HCT116 (cell line): ENCODE measurements around the gene USP7. TPM values are rescaled to one million over a fixed set of nuclear protein-coding genes. Genes with fewer than 3 reads are reported as not detected.

Experiments used
- ATAC-seq: fragments of 200-7000 bp; cut with Tn5 transposase; 2 replicates; pipeline ENCODE4 v1.9.1; 2020; ENCODE audit warnings: mild to moderate bottlenecking, moderate library complexity
- BruUV-seq: library from RNA; stranded (reverse); fragments of 400-500 nt; replicated peaks from 2 replicates; lab custom pipeline; 2021; lab: Mats Ljungman, UMichigan
- CTCF ChIA-PET: fragments of 300-600 bp; sonication (Branson Sonifier 250); formaldehyde crosslinking; loops from one replicate; lab custom pipeline; 2021; ENCODE audit warnings: antibody characterized with exemption; lab: Charles Lee
- POLR2A ChIA-PET: fragments of 300-600, 350-600 bp; sonication (Branson Sonifier 250); formaldehyde crosslinking; loops from one replicate; lab custom pipeline; 2021; ENCODE audit warnings: antibody characterized with exemption; lab: Charles Lee
- RAD21 ChIA-PET, 2 experiments: fragments of 300-600 bp; sonication (Branson Sonifier 250); formaldehyde crosslinking; loops; one replicate each; lab custom pipeline; 2023; ENCODE audit warnings: low total read pairs in 2 of 2; ENCODE audit not compliant: uncharacterized antibody in 2 of 2, unreplicated experiment in 2 of 2, low non-redundant PET in 1 of 2; lab: Charles Lee
- DNase-seq: peaks from one replicate; pipeline ENCODE4 v3.0.0-alpha.2; 2010; ENCODE audit warnings: low read depth, low spot score
- H2AFZ ChIP-seq: fragments of 200-600 bp; shearing (Covaris generic), sonication (generic); 2 replicates; pipeline ENCODE4 v1.6.1; 2017; ENCODE audit warnings: low read depth, mixed run types, mixed read lengths, antibody characterized with exemption, low read length; ENCODE audit not compliant: poor library complexity, severe bottlenecking
- H3K27ac ChIP-seq: 2 replicates; pipeline ENCODE4 v1.5.1; 2012; ENCODE audit warnings: low read depth, low read length
- H3K27me3 ChIP-seq: fragments of 200-600 bp; sonication (generic); 2 replicates; pipeline ENCODE4 v1.6.1; 2016; ENCODE audit warnings: mixed run types, low read length, mixed read lengths; ENCODE audit not compliant: insufficient read depth
- H3K36me3 ChIP-seq, 2 experiments: fragments of 200-500 bp in 1 of 2; fragments of 200-600 bp in 1 of 2; sonication (Bioruptor generic) in 1 of 2; sonication (generic) in 1 of 2; 2 replicates each; pipeline versions ENCODE4 v1.5.1 to v1.6.1; 2014 to 2016; ENCODE audit warnings: low read length in 2 of 2, inconsistent platforms in 1 of 2, mixed read lengths in 1 of 2, mixed run types in 1 of 2; ENCODE audit not compliant: insufficient read depth in 2 of 2, control insufficient read depth in 1 of 2
- H3K4me1 ChIP-seq, 2 experiments: fragments of 200-600 bp in 1 of 2; sonication (generic) in 1 of 2; 2 replicates each; pipeline versions ENCODE4 v1.5.1 to v1.6.1; 2012 to 2017; ENCODE audit warnings: low read length in 2 of 2, inconsistent platforms in 1 of 2, mild to moderate bottlenecking in 1 of 2, mixed read lengths in 1 of 2, mixed run types in 1 of 2, moderate library complexity in 1 of 2; ENCODE audit not compliant: insufficient read depth in 2 of 2, control insufficient read depth in 1 of 2
- H3K4me2 ChIP-seq: fragments of 200-600 bp; sonication (generic); 2 replicates; pipeline ENCODE4 v1.6.1; 2017; ENCODE audit warnings: mixed run types, low read length, mixed read lengths
- H3K4me3 ChIP-seq, 2 experiments: fragments of 200-600 bp in 1 of 2; sonication (generic) in 1 of 2; replicated peaks in 1 of 2; 2 replicates each; pipeline ENCODE4 v1.5.1; 2011 to 2016; ENCODE audit warnings: low read length in 2 of 2, control low read depth in 1 of 2, low read depth in 1 of 2, mild to moderate bottlenecking in 1 of 2, mixed read lengths in 1 of 2, mixed run types in 1 of 2
- H3K79me2 ChIP-seq: fragments of 200-600 bp; sonication (generic); 2 replicates; pipeline ENCODE4 v1.6.1; 2017; ENCODE audit warnings: mild to moderate bottlenecking, mixed run types, low read length, moderate library complexity, mixed read lengths; ENCODE audit not compliant: insufficient read depth
- H3K9ac ChIP-seq: fragments of 200-600 bp; sonication (generic); 2 replicates; pipeline ENCODE4 v1.6.1; 2016; ENCODE audit warnings: low read length, mixed read lengths
- H3K9me2 ChIP-seq: fragments of 200-600 bp; sonication (generic), shearing (Covaris generic); 2 replicates; pipeline ENCODE4 v1.6.1; 2017; ENCODE audit warnings: mixed run types, mild to moderate bottlenecking, moderate library complexity; ENCODE audit not compliant: insufficient read depth
- H3K9me3 ChIP-seq, 2 experiments: fragments of 200-500 bp in 1 of 2; fragments of 200-600 bp in 1 of 2; sonication (Bioruptor generic) in 1 of 2; sonication (generic) in 1 of 2; 2 replicates each; pipeline ENCODE4 v1.6.1; 2014 to 2017; ENCODE audit warnings: low read length in 2 of 2, mixed read lengths in 2 of 2, inconsistent platforms in 1 of 2, low read depth in 1 of 2, mild to moderate bottlenecking in 1 of 2, mixed run types in 1 of 2, moderate library complexity in 1 of 2; ENCODE audit not compliant: control insufficient read depth in 1 of 2, insufficient read depth in 1 of 2
- H4K20me1 ChIP-seq: fragments of 200-600 bp; sonication (generic), shearing (Covaris generic); 2 replicates; pipeline ENCODE4 v1.6.1; 2017; ENCODE audit warnings: mixed run types, mild to moderate bottlenecking, moderate library complexity; ENCODE audit not compliant: insufficient read depth
- CBX3 ChIP-seq: IDR thresholded peaks from 2 replicates; pipeline ENCODE4 v1.6.1; 2012; ENCODE audit warnings: low read depth
- EGR1 ChIP-seq: IDR thresholded peaks from 2 replicates; pipeline ENCODE4 v1.6.1; 2012; ENCODE audit warnings: low read depth
- ELF1 ChIP-seq: IDR thresholded peaks from 2 replicates; pipeline ENCODE4 v1.6.1; 2012; ENCODE audit warnings: low read depth, borderline replicate concordance
- FOSL1 ChIP-seq: IDR thresholded peaks from 2 replicates; pipeline ENCODE4 v1.6.1; 2012; ENCODE audit warnings: low read depth
- JUND ChIP-seq: IDR thresholded peaks from 2 replicates; pipeline ENCODE4 v1.6.1; 2012
- POLR2A ChIP-seq: IDR thresholded peaks from 2 replicates; pipeline ENCODE4 v1.7.0; 2011; ENCODE audit warnings: borderline replicate concordance; ENCODE audit not compliant: insufficient read depth, insufficient read length; ENCODE audit errors: extremely low read depth
- RAD21 ChIP-seq: IDR thresholded peaks from 2 replicates; pipeline ENCODE4 v1.6.1; 2012; ENCODE audit warnings: low read depth, mild to moderate bottlenecking
- REST ChIP-seq: IDR thresholded peaks from 2 replicates; pipeline ENCODE4 v1.6.1; 2012; ENCODE audit warnings: low read depth
- SIN3A ChIP-seq: IDR thresholded peaks from 2 replicates; pipeline ENCODE4 v1.6.1; 2012; ENCODE audit warnings: low read depth
- SP1 ChIP-seq: IDR thresholded peaks from 2 replicates; pipeline ENCODE4 v1.6.1; 2012; ENCODE audit warnings: low read depth
- TCF7L2 ChIP-seq: IDR thresholded peaks from 2 replicates; pipeline ENCODE4 v1.7.0; 2011; ENCODE audit warnings: borderline replicate concordance, inconsistent platforms; ENCODE audit not compliant: insufficient read depth, insufficient read length; ENCODE audit errors: extremely low read depth
- intact Hi-C: fragments of 100-400 bp; cut with micrococcal nuclease; formaldehyde crosslinking; loops from 2 replicates; pipeline ENCODE4 v1.10.0; 2022
- total RNA-seq: library from RNA; stranded (reverse); gene quantifications from one replicate; pipeline ENCODE4 v1.2.1, GENCODE V29; 2021; ENCODE audit not compliant: unreplicated experiment
- TF ChIP-seq, protein P1 (sequence below): IDR thresholded peaks from 2 replicates; pipeline ENCODE4 v1.6.1; 2012
- TF ChIP-seq, protein P2 (sequence below): IDR thresholded peaks from 2 replicates; pipeline ENCODE4 v1.6.1; 2011; ENCODE audit warnings: mild to moderate bottlenecking, low read length, moderate library complexity; ENCODE audit not compliant: insufficient replicate concordance; ENCODE audit errors: extremely low read depth

USP7 gene
- total RNA-seq, 1 experiment from 2014 or later: 154 TPM

DNA sequence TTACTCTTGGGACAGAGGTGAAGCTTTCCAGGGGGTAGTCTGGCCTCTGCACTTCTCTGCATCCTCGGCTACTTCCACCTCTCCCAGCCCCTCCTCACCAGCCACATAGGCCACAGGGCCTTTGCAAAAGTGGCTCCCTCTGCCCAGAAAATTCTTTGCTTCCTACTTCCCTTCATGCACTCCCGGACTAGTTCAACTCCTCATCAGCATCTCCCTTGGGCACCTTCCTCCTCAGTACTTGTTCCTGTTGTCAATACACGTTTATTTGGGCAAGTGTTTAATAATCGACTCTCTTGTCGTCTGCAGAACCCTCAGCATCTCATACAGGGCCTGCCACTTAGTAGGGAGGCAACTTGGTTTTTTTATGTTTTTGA lies 23.1 kb upstream of the USP7 start (continued):
- no peak for TF ChIP-seq REST
- TF ChIP-seq RAD21: no peak
- TF ChIP-seq SIN3A: no peak
- TF ChIP-seq POLR2A: no peak
- TF ChIP-seq FOSL1: no peak
- no peak for TF ChIP-seq SP1
- TF ChIP-seq JUND: no peak
- TF ChIP-seq, protein P1, sequence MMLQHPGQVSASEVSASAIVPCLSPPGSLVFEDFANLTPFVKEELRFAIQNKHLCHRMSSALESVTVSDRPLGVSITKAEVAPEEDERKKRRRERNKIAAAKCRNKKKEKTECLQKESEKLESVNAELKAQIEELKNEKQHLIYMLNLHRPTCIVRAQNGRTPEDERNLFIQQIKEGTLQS: no peak

DNA sequence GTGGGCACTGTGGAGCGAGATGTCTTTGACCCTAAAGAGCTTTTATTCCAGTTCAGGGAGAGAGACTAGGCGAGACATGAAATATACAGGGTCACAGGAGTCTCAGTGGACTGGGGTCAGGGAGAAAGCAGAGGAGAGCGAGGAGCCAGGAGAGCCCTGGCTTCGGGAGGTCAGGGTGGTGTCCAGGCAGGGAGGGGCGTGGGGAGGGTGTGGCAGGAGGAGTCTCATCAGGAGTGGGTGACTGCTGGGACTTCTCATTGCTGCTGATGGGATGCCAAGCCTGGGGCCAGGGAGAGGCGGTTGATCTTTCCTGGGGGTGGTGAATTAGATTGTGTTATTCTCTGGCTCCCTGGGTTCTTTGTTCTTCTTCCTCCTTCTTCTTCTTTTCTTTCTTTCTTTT lies 22.4 kb upstream of the USP7 start:
- no peaks in the 10 kb centered on the region for H3K79me2 ChIP-seq
- H3K4me1 ChIP-seq: peaks cover 9 to 12% of the 10 kb centered on the region in 2 experiments; a peak in 3 of 4 replicates
- H3K9me2 ChIP-seq: no peaks in the 10 kb centered on the region
- intact Hi-C loops: no loop called here
- DNase-seq (no peak), ATAC-seq (no peak)
- ChIA-PET RAD21 (no interaction called here), CTCF (no interaction called here), POLR2A (no interaction called here)
- no peak overlapping the region for H3K4me2 ChIP-seq
- BruUV-seq: no TSS peak
- H3K27ac ChIP-seq: no peak overlapping the region
- H3K9me3 ChIP-seq: no peaks in the 10 kb centered on the region
- no peak overlapping the region for H3K9ac ChIP-seq
- H3K27me3 ChIP-seq: no peaks in the 10 kb centered on the region
- H3K4me3 ChIP-seq: no peak overlapping the region
- H4K20me1 ChIP-seq: no peaks in the 10 kb centered on the region
- no peaks in the 10 kb centered on the region for H3K36me3 ChIP-seq
- H2AFZ ChIP-seq: no peak overlapping the region
- TF ChIP-seq CBX3 (no peak), REST (no peak), FOSL1 (no peak), TCF7L2 (no peak), JUND (no peak), SIN3A (no peak), POLR2A (no peak), SP1 (no peak), ELF1 (no peak), EGR1 (no peak)
- TF ChIP-seq, protein P2, sequence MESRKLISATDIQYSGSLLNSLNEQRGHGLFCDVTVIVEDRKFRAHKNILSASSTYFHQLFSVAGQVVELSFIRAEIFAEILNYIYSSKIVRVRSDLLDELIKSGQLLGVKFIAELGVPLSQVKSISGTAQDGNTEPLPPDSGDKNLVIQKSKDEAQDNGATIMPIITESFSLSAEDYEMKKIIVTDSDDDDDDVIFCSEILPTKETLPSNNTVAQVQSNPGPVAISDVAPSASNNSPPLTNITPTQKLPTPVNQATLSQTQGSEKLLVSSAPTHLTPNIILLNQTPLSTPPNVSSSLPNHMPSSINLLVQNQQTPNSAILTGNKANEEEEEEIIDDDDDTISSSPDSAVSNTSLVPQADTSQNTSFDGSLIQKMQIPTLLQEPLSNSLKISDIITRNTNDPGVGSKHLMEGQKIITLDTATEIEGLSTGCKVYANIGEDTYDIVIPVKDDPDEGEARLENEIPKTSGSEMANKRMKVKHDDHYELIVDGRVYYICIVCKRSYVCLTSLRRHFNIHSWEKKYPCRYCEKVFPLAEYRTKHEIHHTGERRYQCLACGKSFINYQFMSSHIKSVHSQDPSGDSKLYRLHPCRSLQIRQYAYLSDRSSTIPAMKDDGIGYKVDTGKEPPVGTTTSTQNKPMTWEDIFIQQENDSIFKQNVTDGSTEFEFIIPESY: no peak
